Stimulated activated CD4-positive, alpha-beta T cell treated with anti-CD3 and anti-CD28 coated beads, Interleukin-4, amount 100 ng/mL, for 4 hours (primary cell): Measurements from ENCODE around the gene MYOM3.

Experiments used
- DNase-seq, 2 experiments: peaks; one replicate each; pipeline ENCODE4 v3.0.0-alpha.2; 2020

Gene MYOM3

GRCh38 chr1:24095140-24095859 lies 16.6 kb downstream of the MYOM3 start:
- no peak for DNase-seq

DNA sequence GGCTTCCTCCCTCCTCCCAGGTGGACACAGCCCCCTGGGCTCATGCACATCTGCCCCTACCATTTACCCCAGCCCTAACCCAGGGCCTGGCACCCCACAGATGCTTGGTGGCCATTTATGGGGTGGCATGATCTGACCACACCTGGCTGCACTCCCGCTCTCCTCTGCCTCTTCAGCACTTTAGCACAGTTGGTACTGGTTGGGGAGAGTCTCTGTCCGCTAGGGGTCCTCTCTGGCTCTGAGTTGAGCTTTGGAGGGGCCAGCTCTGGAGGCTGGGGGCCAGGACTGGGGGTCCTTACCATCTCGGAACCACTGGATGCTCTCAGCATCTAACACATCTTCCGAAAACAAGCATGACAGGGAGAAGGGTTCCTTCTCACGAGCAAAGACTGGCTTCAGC lies 17.4 kb downstream of the MYOM3 start:
- DNase-seq: no peak

DNA sequence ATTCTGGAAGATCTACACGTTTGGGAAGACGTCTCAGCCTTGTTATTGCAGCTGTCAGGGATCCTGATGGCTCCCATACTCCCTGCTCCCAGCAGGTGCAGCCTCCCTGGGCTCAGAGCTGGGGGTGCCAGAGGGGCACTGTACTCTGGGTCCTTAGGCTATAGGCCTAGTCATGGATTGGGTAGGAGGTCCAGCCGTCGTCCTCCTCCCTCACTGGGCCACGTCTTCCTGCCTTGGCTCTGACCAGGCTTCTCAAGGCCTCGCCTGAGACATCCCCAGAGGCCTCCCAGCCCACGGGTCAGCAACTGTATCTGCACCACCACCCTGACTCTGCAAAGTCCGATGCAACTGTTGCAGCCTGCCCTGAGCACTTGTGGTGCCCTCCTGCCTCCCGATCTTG lies 18.2 kb downstream of the MYOM3 start:
- DNase-seq: no peak

DNA sequence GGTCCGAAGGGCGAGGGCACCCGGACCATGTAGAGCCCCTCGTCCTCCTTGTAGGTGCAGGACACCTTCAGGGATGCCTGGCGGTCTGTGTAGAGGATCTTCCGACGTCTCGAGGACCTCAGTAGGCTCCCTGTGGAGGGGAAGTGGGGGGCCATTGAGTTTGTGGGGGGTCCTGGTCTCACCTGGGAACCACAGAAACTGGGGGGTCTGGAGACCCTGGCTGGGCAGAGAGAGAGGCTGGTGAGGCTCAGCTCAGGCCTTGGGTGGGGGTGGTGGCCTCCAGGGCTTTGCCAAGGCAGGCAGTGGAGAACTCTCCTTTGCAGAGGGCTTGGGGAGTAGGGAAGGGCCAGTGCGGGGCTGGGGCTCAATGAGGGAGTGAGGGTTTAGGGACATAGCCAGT lies 19.0 kb downstream of the MYOM3 start:
- no peak for DNase-seq

DNA sequence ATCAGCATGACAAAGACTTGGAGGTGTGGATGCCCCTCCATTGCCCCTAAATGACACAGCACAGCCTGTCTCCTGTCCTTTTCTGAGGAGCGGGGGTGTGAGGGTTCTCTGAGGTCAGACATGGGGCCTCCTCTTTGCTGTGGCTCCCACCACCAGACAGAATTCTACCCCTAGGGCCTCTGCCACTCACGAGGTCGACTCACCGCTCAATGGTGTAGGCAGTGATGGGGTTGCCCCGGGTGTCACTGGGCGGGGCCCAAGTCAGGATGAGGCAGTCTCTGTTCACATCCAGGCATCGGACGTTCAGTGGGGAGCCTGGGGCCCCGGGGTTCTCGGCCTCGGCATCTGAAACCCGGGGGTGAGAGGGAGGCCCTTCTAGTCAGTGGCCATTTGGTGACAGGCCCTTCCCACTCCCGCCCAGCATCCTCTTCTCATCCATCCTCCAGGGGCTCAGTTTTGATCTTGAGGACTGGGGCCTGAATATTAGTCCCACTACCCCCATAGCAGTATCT lies 19.9 kb downstream of the MYOM3 start:
- DNase-seq: no peak

DNA sequence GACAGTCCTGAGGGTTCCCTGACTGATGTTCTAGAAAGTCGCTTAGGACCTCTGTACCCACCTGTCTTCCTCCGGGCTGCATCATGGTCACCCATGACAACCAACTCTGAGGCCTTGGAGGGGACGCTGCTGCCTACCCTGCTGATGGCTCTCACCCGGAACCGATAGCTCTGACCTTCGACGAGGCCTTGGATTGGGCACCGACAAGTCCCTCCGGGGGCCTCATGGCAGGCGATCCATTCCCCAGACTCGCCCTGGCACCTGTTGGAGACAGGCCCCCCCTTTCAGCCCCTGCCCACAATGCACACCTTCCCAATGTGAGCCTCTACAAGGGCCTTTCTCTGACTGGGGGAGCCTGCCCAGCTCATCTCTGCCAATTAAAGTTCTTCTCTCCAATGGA lies 21.2 kb downstream of the MYOM3 start:
- no peak for DNase-seq

DNA sequence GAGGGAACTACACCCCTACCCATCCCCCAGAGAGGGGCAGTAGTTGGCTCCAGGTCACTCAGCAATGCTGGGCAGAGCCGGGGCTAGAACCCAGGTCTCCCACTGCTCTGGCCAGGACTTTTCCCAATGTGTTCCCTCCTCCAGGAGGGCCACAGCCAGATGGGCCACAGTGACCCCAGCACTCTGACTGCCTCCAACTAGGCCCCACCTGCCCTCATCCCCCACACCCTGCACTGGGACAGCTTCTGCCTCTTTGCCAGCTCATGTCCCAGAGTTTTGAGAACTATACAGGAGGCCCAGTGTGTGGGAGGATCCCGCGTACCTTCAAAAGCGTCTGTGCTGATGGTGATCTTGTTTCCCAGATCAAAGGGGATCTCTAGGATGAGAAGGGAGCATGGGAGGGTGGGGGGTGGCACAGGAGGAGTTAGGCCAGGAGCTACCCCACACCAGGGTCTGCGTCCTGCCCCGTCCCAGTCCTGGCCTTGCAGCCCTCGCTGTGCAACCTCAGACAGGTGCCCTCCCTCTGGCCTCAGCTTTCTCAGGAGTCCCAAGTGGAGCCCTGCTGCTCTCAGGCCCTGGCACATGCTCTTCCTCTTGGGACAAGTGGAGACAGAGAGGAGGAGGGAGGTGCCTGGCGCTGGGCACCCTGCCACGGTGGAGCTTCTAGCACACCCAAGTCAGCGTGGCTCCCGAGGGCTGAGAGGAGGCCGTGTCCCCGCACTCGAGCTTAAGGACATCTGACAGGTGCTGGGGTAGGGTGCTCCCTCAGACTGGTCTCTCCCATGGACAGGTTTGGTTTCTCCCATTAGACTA lies 22.0 kb downstream of the MYOM3 start:
- DNase-seq: no peak

DNA sequence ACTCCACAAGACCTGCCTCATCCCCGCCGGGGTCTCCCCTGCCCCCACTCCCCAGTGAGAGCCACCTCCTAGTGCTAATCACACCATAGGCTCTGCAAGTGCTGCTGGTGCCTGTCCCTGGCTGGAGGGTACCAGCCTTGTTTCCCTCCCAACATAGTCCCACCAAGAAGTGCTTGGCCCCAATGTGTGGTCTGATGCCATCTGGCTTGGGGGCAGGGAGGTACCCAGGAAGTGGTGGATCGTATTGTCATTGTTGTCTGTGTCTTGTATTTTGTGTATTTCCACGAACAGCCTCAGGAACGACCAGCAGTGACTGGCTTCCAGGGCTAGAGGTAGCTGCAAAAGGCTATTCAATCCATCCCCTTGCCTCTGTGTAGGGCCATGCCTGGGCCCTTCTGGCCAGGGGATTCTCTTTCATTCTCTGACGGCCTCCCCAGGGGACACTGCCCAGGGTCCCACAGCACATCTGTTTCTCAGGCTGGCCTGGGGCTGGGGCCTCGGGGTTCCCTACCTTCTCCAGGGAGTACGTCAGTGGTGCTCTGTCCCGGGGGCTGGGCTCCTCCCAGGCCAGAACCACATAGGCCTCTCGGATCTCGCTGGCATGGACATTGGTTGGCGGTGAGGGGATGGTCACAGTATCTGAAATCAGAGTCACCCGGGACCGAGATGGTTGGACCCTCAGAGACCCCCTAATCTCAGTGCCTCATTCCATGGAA lies 22.8 kb downstream of the MYOM3 start:
- no peak for DNase-seq

DNA sequence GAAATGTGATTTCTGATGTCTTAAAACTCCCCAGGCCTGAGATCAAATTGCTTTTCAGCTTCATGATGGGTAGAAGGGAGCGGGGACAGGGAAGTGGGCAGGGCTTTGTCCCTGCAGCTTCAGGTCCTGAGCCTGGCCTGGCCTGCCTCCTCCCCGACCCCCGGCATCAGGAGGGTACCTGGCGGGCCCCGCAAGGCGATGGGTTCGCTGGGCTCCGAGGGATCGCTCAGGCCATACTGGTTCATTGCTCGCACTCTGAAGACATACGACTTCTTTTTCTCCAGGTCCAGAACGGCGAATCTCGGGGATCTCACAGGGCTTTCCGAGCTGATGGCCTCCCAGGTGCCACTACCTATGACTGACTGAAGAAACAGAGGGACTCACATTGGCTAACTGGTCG lies 25.5 kb downstream of the MYOM3 start:
- DNase-seq: no peak

DNA sequence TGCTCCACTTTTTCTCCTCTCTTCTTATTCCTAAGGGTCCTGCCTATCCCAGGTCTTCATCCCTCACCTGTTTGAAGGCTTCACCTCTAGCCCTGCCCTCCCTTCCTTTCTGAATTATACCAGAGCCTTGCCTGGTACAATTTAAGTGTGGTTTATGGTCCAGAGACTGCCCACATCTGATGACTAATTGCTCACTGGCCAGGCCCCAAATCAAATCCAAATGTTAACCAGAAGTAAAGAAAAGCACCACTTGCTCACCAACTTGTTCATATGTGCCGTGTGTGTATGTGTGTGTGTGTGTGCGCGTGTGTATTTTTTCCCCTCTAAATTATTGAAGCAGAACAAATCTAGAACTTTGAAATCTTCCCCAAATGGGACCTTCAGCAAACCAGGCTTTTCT lies 26.4 kb downstream of the MYOM3 start:
- no peak for DNase-seq

DNA sequence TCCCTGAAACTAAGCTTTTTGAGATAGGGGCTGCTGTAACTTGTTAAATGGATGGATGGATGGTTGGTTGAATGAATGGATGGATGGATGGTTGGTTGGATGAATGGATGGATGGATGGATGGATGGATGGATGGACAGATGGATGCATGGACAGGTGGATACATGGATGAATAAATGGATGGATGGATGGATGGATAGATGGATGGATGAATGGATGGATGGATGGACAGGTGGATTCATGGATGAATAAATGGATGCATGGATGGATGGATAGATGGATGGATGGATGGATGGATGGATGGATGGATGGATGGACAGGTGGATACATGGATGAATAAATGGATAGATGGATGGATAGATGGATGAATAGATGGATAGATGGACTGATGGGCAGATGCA lies 26.9 kb downstream of the MYOM3 start:
- DNase-seq: no peak

GRCh38 chr1:24084050-24084449 lies 27.9 kb downstream of the MYOM3 start:
- no peak for DNase-seq

GRCh38 chr1:24082372-24082771 lies 29.6 kb downstream of the MYOM3 start:
- DNase-seq: no peak

DNA sequence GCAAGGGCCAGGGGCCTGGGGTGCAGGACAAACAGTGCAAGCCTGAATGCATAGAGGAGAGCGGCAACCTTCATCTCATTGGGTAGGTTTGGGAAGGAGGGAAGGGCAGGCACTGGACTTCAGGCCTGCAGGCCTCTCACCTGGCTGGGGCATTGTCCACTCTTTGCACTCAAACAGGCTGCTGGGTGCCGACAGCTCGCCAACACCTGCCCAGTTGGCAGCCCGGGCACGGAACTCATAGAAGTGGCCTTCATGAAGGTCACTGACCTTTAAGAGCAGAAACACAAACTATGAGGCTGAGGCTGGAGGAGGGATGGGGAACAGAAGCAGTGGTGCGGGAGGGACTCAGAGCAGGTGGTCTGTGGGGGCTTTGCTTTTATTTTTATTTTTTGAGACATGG lies 30.7 kb downstream of the MYOM3 start:
- DNase-seq: no peak

DNA sequence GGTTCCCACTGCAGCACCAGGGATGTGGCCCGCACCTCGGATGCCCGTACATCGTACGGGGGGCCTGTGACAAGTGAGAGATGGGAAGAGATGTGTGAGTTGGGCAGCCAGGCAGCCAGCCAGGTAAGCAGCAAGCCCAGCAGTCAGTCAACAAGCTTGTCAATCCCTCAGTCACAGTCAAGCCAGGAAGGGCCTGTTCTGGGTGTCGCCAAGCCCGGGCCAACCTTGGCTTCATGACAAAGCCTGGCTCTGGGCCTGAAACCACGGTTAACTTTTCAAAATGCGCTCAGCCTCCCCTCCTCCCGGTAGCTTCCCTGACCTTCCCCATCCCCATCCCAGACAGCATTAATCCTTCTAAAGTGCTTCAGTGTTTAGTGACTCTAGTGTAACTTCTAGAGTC lies 31.8 kb downstream of the MYOM3 start:
- DNase-seq: no peak

DNA sequence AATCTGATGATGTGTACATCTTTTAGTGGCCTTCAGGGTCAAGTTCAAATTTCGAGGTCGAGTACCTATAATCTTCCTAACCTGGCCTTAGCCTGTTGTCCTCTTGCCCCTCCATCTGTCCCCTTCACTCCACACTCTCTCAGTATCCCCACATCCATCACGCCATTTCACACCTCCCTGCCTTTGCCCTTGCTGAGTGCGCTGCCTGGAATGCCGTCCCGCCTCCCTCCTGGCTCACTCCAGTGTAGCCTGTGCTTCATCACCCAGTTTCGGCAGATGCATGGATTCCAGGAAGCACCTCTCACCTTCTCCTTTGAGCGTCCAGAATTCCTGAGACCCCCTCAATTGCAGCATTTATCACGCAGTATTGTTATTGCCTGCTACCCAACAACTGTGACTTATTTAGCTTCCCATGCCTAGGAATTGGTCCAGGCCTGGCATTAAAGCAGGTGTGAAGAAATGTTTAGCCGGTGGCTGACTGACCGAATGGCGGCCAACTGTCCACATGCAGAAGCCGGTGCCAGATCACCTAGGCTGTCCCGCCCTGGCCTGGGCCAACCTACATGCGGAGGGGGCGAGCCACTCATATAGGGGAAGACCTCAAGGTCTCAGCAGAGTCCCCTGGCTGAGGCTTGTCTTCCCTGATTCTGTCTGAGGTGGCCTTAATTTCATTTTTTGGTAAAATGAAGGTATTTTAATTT lies 34.5 kb downstream of the MYOM3 start:
- no peak for DNase-seq

DNA sequence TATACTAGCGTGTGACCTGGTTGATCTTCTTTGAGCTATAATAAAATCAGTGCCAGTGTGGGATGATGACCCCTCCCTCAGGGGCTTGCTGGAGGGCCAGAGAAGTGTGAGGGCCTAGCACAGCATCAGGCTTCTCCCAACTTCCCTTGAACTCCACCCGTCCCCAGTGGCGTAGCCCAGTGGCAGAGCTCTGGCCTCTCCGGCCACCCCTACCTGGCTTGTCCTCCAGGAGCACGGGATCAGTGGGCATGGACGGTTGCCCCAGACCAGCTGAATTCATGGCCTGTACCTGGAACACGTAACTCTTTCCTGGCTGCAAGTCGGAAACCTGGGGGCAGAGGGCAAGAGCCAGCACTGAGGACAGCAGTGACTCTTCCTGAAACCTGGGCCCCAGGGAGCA lies 36.0 kb downstream of the MYOM3 start:
- no peak for DNase-seq

- DNase-seq: no peak
Observed at GRCh38 chr1:24075590-24075854, 36.4 kb downstream of the MYOM3 start.

GRCh38 chr1:24074817-24075589 lies 36.9 kb downstream of the MYOM3 start:
- DNase-seq: no peak

DNA sequence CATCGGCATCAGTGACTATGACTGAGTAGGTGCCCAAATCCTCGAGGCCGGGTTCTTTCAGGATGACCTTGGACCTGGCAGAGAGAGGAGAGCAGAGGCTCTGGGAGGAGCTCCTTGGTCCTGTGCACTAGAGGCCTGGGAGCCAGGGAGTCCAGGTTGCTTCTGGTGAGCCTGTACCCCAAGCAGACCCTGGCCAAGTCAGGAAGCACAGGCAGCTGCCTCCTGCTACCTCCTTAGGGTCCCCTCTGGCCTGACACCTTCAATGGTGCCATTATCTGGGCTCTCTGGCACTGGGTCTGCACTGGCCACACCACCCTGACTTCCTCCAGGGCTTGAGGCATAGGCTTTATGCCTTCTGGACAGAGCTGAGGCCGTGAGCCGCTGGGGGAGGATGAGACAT lies 37.7 kb downstream of the MYOM3 start:
- DNase-seq: no peak

DNA sequence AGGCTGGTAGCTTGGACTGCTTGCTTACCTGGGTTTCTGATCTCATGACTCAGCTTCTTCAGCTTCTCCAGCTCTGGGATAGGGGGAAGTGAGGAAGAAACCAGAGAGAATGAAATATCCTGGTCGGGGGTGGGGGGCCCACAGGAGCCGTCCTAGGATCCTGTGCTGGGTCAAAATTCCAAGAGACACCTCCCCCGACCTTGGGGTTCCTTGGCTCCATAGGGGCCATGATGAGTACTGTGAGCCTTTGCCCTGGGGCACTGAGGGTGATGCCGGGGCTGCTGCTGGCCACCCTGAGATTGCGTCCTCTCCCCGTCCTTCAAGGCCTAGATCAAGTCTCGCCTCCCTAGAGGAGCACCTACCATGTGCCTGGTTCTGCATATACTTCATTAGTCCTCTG lies 40.0 kb downstream of the MYOM3 start:
- DNase-seq: no peak

- DNase-seq: peak; percentile 66
Observed at GRCh38 chr1:24070821-24071393, 41.0 kb downstream of the MYOM3 start.
